SKM-1 treated with dmso at 0.1 percent for 144 hours (cell line): ENCODE results near the gene NEDD4L.

Experiments used
- DNase-seq: peaks from one replicate; lab custom pipeline; 2025; ENCODE audit not compliant: unreplicated experiment; lab: John Stamatoyannopoulos, UW

Gene NEDD4L

DNA sequence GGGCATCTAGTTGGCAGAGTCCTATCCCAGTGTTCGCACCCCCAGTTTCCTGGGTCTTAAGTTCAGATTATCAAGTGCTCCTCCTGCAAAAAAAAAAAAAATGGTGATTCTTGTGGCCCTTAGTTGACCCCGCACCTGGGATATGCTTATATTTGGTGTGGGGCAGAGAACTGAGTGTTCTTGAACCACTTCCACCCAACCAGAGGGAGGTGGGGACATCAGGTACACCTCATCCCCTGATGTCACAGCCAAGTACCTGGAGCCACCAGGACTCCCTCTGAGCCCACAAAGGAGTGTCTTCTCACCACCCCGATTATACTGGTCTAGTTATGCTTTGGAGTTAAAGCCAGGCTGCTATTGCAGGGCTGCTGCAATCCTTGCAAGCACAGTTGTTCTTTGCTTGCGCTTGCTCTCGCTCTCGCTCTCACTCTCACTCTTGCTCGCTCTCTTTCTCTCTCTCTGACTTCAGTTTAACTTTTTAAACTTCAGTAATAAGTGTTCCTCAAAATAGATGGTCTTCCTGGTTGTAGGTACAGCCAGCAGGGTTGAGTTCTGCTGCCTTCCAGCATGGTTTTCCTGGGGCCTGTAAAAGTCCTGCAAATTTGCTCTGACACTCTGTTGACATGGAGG is 265.7 kb downstream of the NEDD4L start:
- DNase-seq = no peak

DNA sequence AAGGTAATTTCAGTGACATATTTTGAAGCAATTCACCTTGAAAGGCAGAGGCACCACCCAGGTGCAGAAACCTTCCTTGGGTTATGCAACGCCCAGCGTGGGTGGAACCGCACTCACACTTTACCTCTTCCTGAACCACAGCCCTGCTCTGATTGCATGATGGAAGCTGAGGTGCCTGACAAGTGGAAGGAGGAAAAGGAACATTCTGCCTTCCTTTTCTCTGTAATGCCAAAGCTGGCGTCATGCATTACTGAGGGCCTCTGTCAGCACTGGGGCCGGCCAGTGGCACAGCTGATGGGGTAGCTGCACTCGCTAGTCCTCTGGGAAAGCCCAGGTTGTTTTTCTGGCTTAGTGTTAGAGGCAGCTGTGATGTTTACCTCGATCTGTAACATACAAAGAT is 266.5 kb downstream of the NEDD4L start:
- no peak for DNase-seq

DNA sequence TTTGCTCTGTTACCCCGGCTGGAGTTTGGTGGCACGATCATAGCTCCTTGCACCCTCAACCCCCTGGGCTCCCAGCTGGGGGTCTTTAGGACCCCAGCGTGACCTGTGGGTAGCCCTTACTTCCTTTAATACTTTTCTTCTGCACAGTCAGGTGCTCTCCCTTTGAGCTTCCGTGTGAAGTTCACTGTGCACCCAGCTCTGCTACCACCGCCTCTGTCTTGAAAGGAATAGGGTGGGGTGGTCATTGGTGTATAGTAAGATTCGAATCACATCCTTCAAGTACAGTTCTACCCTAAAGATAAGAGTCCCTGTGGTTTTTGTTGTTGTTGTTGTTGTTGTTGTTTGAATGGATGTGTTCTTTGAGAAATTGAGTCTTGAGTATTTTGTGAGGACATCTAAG is 267.4 kb downstream of the NEDD4L start:
- DNase-seq = no peak

DNA sequence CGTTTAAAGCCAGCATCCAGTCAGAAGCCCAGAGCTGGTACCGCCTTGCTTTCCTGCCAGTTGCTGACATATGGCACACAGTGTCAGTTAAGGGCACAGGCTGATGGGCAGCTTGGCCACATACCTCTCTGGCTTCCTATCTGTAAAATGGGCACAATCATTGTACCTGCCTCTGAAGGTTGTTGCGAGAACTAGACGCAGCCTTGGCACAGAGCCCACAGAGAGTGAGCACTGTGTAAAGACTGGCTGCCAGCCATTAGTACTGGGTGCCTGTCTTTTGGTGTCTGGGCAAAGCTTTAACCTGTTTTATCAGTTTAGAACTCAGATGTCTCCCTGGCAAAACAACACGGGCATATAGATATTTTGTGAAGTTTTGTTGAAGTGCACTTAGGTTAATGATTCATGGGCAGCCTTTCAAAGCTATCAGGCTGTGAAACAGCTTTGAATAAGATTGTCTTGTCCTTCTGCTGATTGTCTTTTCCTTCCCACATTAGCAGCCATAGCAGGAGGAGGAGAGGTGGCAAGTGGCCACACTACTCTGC is 269.5 kb downstream of the NEDD4L start:
- DNase-seq = no peak

DNA sequence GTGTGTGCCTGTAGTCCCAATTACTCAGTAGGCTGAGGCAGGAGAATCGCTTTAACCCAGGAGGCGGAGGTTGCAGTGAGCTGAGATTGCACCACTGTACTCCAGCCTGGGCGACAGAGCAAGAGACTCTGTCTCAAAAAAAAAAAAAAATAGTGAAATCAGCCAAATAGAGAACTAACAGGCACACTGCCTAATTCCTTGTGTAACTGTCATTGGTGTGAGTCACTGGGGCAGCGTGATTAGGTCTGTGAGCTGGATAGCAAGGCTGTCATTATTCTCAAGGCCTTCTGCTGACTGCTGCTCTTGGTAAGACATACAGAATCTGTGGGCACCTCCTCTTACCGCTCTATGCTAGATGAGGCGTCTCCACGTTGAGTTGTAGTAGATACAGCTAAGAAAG is 270.3 kb downstream of the NEDD4L start:
- peak; percentile 59 for DNase-seq

DNA sequence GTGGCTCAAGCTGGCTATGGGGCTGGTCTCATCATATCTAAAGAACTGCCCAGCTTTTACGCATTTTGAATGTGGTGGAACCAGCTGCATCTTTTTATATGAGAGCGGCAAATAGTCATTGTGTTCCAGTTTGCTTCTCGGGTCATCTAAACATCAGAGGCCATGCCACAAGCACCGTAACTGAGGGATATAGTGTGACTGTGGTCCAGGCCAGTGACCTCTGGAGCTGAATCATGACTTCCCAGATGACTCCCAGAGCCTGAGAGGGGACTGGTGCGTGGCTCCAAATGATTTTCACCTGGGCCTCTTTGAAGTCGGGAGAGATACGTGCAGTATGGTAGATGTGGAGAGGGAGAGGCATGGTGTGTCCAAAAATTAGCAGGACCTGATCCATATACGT is 271.0 kb downstream of the NEDD4L start:
- no peak for DNase-seq

DNA sequence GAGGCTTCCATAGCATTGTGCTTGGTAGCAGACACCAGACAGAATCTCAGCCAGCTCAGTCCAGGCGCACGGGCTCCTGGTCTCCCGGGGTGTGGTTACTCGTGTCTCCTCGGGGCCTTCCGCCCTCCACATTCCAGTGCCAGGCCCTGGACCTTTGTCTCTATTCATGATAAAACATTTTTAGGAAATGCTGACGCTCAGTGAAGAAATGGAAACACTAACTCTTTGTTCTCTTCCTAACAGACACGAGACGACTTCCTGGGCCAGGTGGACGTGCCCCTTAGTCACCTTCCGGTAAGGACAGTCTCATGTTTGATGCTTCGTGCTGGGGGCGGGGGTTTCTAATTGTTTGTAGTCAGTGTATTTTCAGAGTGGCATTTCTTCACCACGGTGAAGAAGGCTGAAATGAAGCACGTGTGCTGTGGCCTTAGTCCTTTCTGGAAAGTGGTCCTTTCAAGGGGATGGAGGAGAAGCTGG is 271.8 kb downstream of the NEDD4L start:
- DNase-seq = no peak

DNA sequence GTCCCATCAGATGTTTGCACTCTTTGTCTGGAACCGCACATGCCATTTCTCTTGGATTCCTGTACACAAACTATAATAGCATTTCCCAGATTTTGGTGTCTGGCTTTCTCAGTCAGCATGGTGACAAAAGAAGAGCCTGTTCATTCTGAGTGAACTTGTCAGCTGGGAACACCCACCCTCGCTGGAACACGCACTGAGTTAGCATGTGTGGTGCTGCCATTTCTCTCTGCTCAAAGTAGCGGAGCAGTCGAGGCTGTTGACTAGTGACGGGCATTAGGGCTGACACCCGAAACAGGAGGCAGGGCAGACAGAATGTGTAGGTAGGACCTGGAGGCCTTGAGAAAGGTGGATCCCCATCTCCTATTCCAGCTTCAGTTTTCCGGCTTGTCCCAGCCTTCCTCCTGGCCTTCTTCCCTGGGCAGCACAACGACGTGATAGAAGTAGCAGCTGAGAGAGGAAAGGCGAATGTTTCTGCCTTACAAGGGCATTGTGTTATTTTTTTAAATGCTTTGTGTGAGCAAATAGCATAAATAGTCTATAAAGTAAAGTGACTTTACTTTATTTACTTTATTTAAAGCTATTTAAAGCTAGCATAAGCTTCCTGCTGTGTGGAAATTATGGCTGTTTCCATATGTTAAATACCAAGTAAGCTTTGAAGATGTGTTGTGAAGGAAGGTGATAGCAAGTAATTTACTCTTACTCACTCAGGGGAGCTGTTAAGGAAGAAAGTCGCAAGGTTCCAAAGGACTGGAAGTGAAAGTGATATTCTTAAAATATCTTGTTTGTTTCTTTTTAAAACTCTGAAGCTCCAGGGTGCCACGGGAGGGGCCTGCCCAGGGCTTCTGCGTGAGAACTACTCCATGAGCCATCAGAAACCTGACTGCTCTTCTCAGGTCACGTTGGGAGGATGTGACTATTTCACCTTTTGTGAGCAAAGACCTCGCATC is 272.6 kb downstream of the NEDD4L start:
- DNase-seq = no peak

DNA sequence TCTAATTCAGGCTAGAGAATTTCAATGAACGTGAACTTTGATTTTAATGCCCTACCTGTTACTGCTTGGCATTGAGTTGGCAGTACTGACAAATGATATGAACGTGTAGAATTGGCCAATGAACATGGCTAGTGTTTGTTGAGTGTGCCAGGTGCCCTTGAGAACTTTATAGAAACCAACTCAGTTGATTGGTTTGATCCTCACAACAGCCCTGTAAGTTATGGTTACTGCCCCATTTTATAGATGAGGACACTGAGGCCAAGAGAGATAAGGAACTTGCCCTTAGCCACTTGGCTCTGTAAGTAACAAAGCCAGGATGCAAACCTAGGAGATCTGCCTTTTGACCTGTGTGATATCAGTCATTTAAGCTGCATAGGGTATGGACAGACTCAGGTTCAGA is 275.7 kb downstream of the NEDD4L start:
- DNase-seq = no peak

DNA sequence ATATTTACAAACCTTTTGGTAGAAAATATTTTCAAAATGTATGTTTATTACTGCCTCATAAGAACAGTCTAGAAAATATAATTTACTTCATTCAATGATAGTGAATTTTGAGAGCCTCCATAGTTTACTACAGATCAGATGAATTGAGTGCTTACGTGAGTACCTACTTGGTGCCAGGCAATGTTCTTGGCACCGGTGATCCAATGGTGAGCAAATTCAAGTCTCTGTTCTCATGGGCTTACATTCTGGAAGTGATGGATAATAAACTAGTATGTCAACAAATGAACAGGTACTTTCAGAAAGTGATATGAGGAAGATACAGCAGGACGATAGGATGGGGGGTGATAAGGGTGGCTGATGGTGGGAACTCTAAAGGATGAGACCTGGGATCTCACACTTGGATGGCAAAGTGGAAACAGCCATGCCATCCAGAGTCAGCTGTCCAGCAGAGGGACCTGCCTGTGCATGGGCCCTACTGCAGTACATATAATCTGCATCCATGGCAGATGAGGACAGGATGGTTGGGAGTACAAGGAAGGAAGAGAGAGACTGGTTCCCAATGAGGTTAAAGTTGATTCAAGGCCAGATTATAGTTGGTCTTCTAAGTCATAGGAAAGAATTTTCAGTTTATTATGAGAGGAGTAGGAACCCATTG is 277.0 kb downstream of the NEDD4L start:
- no peak for DNase-seq

DNA sequence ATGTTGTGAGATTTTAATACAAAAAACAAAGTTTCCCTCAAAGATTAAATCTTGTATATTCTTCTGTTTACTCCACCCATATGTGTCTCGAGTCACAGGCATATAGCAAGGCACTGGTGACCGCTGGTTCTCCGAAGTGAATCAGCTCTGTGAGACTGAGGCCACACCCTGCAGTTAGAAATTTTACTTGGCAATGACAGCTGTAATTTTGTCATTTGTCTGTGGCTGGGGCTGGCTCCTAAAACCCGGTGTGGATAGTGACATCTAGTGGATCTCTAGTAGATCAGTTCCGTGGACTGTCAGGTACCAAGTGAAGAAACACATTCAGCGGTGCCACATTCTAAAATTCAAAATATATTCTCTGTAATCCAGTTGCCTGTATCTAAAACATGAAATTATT is 278.0 kb downstream of the NEDD4L start:
- peak; percentile 20 for DNase-seq

DNA sequence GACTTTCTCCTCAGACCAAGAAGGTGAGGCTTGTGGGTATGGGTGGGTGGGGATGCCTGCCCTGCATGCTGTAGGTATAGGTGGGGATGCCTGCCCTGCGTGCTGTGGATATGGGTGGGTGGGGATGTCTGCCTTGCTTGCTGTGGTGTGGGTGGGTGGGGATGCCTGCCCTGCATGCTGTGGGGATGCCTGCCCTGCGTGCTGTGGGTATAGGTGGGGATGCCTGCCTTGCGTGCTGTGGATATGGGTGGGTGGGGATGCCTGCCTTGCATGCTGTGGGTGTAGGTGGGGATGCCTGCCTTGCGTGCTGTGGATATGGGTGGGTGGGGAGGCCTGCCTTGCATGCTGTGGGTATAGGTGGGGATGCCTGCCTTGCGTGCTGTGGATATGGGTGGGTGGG is 278.4 kb downstream of the NEDD4L start:
- no peak for DNase-seq

DNA sequence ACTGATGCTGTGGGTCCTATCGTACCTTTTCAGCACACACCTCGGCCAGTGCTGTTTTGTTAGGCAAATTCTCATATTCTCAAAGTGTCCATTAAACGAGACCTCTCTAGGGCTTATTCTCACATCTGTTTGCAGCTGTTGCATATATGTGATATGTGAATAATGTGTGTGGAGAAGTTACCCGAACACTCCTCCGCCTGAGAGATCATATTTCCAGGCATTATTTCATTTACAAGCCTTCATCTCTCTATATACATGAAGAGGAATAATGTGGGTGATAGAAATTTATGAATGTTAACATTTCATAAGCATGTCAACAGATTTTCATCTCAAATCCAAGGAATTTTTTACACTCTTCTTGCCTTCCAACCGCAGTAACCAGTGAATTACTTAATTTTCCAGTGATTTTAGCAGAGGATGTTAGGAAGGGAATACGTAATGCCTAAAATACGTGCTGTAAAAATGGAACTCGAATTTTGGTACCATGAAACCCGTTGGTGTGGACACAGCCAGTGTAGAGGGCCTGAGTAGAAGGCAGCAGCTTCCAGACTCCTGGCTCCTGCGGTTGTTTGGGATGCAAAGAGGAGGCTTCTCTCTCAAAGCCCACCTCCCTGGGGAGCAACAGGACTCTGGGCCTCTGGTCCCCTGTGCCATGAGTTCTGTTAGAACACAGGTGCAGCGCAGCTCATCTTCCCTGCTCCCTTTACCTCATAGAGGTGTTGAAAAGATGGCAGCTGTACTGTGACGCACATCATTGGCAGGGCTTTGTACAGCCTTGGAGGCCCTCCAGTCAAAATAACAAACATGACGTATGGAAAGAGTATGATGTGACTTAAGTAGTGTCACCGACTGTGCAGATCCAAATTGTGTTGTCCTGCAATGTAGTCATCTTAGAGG is 280.1 kb downstream of the NEDD4L start:
- no peak for DNase-seq

DNA sequence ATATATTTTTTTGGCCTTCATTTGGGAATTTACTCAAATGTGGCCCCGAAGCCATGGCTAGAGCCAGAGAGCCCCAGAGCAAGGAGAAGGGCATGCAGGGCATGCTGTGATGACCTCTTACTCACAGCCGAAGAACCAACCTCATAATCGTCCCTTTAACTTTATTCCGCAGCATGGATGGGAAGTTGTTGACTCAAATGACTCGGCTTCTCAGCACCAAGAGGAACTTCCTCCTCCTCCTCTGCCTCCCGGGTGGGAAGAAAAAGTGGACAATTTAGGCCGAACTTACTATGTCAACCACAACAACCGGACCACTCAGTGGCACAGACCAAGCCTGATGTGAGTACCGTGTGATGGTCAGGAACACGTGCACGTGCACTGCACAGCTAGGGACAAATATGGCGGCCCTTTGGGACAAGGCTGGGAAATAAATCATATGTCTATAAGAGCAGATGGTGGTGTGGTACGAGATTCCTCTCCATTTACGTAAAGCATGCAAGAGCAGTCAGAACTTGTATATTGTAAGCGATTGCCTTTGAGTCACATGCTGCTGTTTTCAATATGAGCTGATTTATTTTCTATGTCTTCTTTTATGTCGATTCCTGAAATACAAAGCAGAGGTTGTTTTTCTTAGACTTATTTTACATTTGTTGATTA is 280.9 kb downstream of the NEDD4L start:
- no peak for DNase-seq

DNA sequence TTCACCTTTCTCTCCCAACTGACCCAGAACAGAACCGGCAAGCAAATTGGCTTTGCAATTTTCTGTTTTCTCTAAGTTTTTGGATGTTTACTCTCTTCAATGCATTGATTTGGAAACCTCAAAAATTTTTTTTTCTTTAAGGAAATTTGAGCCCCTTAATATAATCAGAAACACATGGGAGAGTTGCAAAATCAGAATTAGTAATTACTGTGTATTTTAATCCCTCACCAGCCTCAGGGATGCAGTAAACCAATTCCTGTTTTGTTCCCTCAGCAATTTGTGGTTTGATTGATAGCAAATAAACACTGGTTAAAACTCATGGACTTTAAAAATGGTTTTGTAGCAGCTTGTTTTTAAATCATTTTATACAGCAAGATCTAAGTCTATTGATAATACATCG is 281.5 kb downstream of the NEDD4L start:
- no peak for DNase-seq

DNA sequence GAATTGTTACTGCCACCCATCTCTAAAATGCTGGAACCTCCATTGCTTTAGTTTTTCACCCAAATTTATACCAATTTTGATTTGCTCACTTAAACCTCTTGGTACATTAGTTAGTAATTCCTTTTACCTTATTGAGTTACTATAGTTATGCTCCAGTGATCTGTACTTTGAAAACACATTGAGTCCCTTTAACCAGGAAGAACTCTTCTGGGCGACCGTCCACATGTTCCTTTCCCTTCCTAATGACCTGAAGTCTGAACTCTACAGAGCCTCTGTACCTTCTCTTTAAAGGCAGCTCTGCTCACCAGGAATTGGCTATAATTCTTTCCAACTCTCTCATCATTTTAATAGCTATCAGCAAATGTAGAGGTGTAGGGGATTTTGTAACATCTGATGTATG is 290.0 kb downstream of the NEDD4L start:
- DNase-seq = no peak

DNA sequence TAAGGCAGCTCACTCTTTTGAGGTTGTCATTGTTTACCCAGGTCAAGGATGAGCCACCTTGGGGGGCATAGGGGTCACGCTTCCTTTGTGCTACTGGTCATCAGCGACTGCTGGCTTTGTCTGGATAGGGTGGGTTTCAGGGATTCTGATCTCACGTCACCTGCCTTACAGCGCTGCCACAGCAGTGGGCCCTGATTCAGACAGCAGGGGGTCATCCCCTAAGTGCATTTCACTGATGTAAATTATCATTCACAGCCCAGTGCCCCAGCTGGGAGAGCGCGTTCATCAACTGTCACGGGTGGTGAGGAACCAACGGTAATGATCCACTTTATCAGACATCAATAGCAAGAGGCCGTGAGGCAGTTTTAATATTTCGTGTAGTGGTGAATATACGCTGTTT is 291.2 kb downstream of the NEDD4L start:
- no peak for DNase-seq

DNA sequence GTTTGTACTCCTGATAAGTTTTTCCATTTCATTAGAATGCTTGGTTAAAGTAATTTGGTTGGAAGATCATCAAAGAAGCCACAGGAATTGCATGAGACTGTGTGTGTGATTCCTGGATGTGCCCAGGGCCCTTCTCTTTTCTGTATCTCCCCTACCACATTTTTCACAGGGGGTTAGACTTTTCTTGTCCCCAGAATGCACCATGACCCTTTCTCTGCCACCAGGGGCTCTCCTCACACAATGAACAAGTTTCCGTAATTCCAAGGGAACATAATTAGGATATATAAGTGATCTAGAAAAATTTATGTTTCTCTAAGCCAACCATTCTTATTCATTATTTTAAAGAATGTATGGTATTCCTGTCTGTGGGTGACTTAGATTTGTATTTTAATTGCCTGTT is 291.8 kb downstream of the NEDD4L start:
- no peak for DNase-seq

DNA sequence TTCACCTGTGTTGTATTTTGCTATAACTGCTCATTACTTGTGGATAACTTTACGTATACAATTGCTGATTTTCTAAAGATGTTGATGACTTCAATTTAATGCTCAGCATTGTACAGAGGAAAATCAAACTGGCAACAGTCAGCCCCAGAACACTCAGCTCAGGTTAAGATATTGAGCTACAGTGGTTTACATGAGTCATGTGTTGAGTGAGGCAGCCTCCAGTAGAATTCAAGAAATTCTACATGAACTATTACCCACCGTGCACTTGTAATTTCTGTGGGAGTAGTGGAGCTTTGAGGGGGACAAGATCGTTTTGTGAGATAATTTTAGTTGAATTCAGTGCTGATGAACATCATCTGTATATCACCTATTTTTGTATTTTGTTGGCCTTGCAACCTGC is 292.6 kb downstream of the NEDD4L start:
- no peak for DNase-seq

DNA sequence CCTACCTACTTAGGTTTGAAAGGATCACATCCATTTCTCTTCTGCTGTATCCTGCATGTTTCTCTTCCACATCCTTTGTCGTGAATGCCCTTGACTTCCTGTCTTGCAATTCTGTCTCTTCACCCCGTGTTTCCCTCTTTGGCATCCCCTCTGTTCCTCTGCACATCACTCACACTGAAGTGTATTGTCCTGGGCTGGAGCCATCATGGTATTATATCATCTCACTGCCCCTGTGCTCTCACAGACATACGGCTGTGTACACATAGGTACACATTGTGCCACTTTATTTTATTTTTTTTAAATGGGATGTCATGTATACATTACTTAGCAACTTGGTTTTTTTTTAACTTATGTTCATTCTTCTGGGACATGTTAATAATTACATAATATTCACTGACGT is 293.3 kb downstream of the NEDD4L start:
- DNase-seq = no peak
